A549 treated with AZD9567 at 1 μM for 4 hours (cell line): Measurements from ENCODE around the gene RPS6KA3. TPM values are rescaled to one million over a fixed set of nuclear protein-coding genes. Genes with fewer than 3 reads are reported as not detected.

ENCODE experiments used
- total RNA-seq: library from RNA; stranded (reverse); fragments of 200-300 nt; extraction: Qiagen RNA extraction; gene quantifications from 5 replicates; pipeline ENCODE4 v1.2.3, GENCODE V29; 2022; ENCODE audit not compliant: insufficient read depth

Gene RPS6KA3
- total RNA-seq, result 37.7 to 48.3 TPM (median 44.1 TPM) in 5 replicates

DNA sequence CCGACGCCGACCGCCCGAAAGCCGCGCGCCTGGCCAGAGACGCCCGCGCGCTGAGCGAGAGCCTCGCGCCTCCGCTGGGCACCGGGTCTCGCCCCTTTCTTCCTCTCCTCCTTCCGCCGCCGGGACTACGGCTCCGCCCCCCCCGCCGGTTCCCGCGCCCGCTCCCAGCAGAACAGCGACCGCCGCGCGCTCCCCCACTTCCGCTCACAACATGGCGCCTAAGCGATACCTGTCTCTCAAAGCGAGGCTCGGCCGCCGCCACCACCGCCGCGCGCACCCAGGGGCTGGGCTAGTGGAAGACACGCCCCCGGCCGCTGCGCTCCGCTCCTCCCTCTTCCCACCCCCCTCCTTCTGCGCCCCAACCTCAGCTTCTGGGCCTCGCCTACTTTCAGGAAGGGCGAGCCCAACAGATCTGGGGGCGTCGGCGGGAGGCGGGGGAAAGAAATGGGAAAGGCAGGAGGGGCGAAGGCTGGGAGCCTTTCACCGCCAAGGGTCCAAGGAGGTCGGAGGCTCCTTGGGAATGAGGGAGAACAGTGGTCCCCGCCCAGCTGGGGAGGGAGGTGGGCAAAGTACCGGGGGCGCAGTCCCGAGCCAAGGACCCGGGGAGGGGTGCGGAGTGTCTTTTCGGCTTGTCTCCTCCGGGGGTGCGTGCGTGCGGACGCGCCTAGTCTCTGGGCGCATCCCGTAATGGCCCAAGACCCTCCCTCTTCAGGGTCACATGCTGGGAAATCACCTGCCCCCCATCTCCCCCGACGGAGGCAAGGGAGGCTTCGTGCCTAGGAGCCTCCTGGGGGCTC lies at the start of gene RPS6KA3:
TSS of gene RPS6KA3 (minus strand) at position 100 of the 797 bp plus-strand sequence. CDS start 277 bp downstream, outside the sequence.

DNA sequence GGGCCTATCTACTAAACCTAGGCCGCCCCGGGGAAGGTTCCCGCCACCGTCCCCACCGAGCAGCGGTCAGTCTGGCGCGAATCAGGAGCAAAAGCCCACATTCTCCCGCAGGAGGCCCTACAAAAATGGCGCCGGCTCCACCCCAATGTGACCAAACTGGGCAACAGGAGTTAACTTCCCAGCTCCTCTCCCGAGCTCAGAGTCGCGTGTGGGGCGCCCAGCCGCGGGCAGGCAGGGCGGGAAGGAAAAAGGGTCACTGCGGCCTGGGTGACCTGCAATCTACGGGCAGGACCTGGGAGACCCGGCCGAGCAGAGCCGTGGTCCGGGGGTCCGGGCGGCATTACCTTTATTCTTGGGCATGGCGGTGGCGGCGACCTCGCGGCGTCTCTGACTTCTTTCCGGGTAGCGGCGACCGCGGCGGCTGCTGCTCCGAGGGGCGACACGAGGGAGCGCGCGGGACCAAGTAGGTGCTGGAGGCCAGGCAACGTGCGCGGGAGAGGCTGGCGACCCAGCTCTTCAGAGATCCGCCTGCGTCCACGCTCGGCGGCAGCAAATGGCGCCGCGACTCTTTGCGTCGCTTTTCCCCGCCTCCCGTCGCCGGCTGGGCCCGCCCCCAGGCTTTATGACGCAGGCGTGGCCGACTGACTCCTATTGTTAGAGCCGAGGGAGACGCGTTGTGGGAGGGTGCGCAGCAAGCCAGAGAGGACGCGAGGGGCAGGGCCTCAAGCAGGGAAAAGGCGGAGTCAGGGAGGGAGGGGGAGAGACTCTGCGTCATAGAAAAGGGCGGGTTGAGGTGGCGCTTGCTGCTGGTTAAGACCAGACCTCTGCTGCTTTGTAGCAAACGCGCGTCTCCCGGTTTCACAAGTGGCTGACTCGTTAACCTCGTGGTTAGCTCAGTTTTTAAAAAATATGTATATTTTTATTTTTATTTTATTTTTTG lies 125.2 kb downstream of the RPS6KA3 start, which contains the start of gene EIF1AX:
TSS of gene EIF1AX (minus strand) at position 558 of the 940 bp plus-strand sequence. CDS start at position 360, 198 bp downstream.

DNA sequence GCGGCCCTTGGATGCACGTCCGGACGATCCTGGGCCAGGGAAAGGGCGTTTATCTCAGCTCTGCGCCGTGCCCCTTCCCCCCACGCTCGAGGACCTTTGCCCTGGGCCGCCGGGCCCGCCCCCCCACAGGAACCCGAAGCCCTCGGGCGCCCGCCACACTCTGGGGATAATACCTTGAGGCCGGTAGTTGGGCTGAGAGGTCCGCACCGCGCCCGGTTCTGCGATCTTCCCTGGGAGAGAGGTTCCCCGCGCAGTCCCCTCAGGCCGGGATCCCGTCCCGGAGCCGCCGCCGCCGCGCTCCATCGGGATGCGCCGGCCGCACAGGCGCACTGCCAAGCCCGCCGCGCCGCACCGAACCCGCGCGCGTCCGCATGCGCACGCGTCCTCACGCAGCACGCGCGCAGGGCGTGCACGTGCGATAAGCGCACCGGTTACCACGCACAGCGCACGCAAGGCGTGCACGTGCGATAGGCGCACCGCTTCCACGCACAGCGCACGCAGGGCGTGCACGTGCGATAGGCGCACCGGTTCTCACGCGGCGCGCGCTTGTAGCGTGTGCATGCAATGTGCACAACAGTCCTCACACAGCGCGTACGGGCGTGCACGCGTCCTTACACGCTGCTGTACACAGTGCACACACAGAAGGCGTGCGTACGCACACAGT lies 150.0 kb downstream of the RPS6KA3 start, which contains the start of gene MAP7D2:
TSS of gene MAP7D2 (minus strand) at position 331 of the 664 bp plus-strand sequence. CDS start at position 303, 28 bp downstream.

Other genes starting within 250 kb of the RPS6KA3 start
- gene MAP7D2, start 150.0 kb downstream of the RPS6KA3 start, total RNA-seq, result 5.4 to 9.4 TPM (median 5.6 TPM) in 5 replicates
- 93.0 to 157 TPM (median 116 TPM) in 5 replicates for gene EIF1AX, start 125.1 kb downstream of the RPS6KA3 start, total RNA-seq